Measurements from ENCODE around the gene AFAP1L2.
A peak's percentile ranks its signal among the peaks of the same experiment; 100 is the strongest.
"Not testable (repeated sequence)": the region's sequence is repeated elsewhere in the genome, so short reads cannot be mapped to it uniquely, and the experiment has no call there.

Gene AFAP1L2

DNA sequence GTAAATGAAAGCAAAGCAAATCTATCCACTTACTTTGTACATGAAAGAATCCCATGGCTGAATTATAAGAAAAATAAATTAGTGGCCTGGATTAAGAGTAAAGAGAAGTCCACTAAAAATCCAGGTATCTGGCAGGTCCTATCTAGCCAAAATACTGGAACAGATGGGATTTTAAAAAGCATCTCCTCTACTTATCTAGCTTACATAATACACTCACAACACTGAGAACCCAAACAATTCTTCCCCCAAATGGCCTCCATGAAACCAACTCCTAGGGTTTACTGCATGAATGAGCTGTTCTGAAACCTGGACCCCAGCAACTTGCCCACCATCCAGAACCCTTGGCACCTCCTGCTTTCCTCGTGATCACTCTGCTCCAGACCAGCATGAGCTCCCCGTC, 61.3 kb downstream of the AFAP1L2 start:
- DNase-seq (ENCODE audit: low read depth in 2 of 3, low spot score in 1 of 3) = no peak

DNA sequence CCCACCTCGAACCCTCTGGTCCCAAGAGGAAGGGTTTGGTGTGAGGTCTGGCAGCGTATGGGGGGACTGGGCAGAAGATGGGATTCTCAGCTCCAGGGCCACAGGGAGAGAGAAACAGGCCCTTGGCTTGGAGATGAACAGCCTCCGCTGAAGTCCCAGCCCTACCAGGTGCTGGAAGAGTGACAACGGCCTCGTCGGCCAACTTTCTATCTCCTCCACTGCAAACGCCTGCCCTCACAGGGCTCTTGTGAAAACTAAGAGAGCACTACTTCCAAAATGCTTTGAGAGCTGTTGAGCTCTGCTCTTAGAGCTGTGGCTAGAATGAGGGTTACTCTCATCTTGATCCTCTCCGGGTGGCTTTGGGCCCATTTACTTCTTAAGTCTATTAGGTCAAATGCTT, 63.5 kb downstream of the AFAP1L2 start:
- DNase-seq (ENCODE audit: low read depth in 2 of 3, low spot score in 1 of 3) = no peak

DNA sequence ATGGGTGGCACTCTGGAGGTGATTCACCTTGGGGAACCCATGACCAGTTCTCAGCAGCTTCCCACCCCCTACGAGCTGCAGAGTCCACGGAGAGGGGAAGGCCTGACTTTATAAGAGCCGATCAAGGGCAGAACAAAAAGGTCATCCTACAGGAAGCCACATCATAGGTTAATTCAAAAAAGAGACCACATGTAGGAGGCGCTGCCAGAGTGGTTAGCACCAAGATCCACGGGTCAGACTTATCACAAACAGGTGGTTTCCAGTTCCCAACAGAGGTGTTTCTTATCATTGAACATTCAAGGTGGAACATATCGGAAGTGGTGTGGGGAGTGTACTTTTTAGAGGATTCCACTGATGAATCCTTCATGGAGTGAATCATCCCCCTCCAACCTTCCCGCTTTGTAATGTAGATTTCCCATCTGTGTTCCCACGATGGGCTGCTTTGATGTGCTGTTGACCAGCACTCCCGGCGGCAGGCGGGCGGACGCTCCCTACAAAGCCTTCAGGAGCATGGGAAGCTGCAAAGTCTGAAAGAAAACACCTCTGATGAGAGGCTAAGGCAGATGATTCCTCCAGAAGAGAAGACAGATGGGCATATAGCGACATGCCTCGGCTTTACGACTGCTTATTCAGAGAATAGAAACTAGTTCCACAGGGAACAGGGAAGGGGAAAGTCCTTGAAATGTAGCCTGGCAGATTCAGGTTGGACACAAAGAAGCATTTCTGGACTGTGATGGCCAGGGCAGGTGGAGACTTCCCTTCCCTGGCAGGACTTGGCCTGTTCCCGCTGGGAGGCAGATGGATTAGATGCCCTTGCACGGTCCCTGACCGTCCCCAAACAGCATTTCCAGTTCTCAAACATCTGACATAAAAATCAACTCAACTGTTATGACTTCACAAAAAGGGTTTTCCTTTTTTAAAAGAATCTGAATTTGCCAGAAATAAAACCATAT, 66.5 kb downstream of the AFAP1L2 start:
- peak in 1 of 3 donors; percentile 3 for DNase-seq (ENCODE audit: low read depth in 2 of 3, low spot score in 1 of 3)

DNA sequence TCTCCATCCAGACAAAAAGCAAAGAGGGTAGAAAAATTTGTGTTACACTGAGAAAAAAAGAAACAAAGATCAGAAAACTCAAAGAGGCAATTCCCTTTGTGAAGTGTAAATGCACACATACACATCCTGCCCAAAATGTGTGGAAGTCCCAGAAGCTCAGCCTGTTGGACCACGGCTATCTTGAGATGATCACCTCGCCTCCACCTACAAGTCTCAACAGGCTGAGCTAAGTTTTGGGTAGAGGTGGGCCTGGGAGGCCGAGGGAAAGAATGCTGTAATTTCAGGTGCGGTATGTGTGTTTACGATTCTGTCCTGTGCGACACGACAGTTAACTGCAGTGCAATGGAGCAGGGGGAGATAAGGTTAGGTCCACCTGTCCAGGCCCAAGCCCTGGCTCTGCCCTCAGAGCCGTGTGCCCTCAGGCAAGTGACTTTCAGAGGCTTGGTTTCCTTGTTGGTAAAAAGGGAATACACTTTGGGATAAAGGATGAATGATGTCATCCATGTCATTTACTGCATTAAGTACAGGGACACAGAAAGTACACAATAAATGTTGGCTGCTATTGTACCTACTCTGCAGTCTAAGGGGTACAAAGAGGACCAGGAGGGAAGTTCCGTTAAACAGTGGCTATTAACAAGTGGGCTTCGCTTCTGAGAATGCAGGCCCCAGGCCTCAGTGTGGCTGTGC, 67.3 kb downstream of the AFAP1L2 start:
- DNase-seq (ENCODE audit: low read depth in 2 of 3, low spot score in 1 of 3) = no peak

DNA sequence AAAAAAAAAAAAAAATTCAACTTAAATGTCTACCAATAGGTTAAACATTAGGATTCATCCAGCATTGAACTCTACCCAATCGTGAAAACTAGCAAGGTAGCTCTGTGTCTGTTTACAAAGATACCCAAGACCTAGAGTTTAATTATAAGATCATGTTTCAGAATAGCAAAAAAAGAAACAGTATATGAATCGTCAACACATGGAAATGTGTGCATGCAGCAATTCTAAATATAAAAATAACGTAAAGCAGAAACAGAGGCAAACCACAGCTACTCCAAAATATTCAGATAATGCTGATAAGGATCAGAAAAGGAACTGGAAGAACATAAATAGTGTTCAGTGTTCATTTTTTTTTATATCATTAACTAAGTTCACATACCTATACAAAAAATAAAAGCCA, 68.7 kb downstream of the AFAP1L2 start:
- no peak for DNase-seq (ENCODE audit: low read depth in 2 of 3, low spot score in 1 of 3)

DNA sequence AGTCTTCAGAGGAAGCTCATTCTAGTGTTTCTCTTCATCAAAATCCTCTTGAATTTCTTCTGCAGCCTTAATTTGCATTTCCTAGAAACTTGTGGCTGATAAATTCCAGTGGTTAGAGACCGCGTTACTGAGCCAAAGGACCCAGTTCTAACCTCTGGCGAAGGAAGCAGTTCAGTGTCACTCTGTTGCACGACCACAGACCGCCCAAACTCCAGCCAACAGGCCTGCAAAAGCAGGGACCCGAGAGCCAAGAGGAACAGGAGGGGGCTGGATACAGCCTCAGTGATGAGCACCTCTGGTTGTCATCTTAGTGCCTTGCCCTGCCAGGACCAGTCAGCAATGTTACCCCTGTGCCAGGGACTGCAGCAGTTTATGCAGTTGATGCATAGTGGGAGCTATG, 70.0 kb downstream of the AFAP1L2 start:
- DNase-seq (ENCODE audit: low read depth in 2 of 3, low spot score in 1 of 3) = no peak

DNA sequence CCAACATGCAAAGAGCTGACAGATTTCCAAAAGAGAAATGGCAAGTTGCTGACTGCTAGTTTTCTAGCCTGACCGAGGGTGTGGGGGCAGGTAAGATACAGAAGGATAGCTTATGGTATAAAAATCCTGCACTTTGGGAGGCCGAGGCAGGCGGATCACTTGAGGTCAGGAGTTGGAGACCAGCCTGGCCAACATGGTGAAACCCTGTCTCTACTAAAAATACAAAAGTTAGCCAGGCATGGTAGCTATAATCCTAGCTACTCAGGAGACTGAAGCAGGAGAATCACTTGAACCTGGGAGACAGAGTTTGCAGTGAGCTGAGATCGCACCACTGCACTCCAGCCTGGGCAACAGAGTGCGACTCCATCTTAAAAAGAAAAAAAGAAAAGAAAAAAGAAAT, 70.9 kb downstream of the AFAP1L2 start:
- DNase-seq (ENCODE audit: low read depth in 2 of 3, low spot score in 1 of 3) = not testable (repeated sequence)

DNA sequence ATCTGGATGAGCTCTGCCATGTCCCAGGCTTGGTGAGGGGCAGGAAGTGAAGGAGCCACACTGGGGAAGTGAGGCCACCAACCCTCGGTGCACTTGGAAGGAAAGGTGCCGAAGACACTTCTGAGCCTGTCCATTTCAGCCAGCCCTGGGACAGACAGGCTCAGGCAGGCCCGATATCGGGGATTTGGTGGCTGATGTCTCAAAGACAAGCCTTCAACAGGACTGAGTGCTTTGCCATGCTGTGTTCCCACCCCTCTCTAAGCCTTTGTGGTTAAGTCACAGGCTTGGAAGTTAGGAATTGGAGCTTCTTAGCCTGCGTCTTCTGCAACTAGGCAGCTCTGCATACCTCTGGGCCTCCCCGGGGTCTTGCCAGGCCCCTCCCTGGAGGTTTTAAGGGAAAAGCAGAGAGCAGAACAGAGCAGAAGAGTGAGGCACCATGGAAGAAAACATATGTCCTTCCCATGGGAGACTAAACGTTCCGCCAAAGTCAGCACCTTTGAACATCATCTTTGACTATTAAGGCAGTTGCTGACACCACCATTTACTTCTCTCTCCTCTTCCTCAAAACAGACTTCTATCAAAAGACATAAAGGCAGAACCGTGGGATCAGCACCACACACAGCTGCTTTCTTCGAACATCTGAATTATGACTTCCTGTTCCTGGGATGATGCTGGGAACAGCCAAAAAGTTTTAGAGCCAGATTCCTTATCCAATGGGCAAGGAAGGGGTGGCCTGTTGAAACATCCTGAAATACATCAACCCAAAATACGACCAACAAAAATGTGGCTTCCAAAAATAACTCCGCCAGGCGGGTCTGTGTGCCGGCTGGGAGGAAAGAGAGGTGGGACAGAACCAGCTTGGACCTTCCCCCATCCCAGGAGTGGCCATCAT, 71.8 kb downstream of the AFAP1L2 start:
- no peak for DNase-seq (ENCODE audit: low read depth in 2 of 3, low spot score in 1 of 3)

DNA sequence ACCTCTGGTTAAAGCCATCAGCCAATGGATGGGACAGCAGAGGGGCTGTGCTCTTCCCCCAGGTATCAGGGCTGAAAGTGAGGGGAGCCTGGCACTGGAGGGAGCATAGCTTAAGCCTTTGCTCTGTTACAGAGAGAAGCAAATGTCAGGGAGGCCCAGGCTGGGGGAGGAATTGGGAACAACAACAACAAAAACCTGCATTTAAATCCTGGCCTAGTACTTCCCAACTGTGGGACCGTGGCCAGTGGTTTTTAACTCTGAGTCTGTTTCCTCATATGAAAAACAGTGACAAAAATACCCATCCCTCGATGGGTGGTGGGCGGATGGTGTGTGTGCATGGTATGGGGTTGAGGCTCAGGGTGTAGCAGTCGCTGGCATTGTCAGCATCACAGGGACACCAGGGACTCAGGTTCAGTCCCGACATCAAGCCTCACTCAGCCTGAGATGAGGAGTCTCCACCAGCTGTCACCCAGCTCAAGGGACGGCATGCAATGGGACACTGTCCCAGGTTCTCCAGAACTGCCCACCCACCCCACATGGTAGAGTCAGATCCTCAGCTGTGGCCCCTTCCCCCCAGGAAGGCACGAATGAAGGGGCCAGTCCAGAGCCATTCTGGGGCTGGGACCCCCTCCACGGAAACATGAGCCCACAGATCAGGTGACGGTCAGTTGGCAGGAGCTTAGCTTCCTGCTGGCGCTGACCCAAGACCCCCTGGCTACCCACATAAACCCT, 74.5 kb downstream of the AFAP1L2 start:
- no peak for DNase-seq (ENCODE audit: low read depth in 2 of 3, low spot score in 1 of 3)

DNA sequence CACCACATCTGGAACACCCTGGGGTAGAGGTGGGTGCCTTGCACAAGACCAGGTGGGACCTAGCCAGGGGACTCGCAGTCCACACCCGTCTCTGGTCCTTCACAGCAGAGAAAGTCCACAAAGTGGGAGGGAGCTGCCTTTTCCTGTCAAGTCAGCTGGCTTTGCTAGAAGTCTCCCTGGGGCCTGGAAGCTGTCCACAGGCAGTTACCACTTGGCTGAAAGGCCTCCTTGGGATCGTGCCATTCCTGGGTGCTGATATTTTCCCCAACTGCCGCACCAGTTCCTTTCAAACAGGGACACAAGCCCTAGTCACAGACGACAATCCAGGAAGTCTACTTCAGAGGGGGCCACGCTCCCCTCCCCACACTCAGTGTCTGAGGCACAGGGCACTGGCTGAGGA, 75.4 kb downstream of the AFAP1L2 start:
- DNase-seq (ENCODE audit: low read depth in 2 of 3, low spot score in 1 of 3) = no peak

DNA sequence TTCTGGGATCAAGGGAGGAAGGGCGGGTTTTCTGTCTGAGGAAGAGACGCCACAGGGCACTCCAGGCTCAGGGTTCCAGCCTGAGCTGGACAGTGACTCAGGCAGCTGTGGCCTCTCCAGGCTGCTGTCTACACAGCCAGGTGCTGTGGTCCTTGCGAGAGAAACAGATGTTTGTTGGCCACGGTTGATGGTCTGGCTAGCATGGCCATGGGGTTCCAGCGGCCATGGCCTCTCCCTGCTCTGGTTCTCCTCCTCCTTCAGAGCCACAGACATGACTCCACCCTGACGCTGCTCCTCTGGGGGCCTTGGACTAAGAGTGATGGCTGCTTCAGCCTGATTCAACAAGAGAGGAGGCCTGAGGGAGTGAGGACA, 75.9 kb downstream of the AFAP1L2 start:
- no peak for DNase-seq (ENCODE audit: low read depth in 2 of 3, low spot score in 1 of 3)

DNA sequence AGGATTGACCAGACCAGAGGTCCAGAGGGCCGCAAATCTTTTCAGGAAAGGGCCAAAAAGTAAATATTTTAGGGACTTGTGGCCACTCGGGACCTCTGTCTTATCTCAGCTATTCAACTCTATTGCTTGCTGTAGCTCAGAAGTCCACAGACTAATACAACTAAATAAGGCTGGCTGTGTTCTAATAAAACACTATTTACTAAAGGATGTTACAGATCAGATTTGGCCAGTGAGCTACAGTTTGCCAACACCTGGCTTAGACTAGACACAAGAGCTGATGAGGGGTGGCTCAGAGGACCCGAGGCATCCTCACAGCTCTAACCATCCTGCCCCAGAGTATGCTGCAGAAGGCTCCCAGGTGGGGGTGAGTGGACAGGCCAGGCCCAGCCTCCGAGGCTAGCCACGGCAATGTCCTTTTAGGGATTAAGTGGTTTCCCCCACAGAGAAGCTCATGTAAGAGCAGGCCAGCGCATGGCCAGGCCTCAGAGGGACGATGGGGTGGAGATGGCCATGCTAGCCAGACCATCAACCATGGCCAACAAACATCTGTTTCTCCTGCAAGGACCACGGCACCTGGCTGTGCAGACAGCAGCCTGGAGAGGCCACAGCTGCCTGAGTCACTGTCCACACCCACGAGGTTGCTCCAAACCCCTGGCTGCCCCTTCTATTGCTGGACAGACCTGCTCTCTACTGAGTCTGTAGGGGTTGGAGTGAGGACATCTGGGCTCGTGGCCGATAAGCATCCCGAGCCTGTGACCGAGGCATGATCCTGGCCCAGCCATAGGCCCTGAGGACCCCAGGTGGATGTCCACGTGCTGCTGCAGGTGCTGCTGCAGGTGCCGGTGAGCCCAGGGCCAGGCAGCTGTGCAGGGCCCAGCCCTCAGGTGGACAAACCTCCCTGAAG, 76.5 kb downstream of the AFAP1L2 start:
- DNase-seq (ENCODE audit: low read depth in 2 of 3, low spot score in 1 of 3) = no peak

DNA sequence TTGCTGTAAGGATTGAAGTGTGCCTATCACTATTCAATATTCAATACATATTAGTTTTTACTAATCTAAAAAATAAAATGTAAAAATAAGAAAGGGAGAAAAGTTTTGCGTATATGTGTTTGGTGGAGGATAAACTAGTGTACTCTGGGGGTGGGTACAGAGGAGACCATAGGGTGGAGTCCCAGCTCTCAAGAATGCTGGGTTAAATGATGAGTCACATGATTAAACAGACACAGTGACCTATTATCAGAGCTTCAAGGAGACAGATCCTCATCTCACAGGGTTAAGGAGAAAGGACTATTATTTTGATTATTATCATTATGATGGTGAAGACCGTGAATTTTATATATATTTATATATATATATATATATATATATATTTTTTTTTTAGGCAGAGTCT, 77.5 kb downstream of the AFAP1L2 start:
- no peak for DNase-seq (ENCODE audit: low read depth in 2 of 3, low spot score in 1 of 3)

DNA sequence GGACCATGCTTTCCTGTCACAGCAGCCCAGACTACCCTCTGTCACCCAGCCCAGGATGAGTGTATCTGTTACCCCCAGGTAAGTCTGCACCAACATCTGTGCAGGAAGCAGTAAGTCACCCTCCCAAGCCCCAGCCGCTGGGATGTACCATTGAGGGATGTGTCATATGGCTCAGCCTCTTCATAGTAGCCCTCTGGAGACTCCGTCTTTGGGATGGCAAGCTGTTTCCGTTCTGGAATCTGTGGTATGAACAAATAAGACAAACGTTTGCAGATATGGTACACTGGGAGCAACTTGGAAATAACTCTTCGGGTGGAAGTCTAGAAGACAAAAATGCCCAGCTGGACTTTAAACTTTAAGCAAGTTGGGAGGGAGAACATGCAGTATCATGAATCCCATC, 81.3 kb downstream of the AFAP1L2 start:
- no peak for DNase-seq (ENCODE audit: low read depth in 2 of 3, low spot score in 1 of 3)

DNA sequence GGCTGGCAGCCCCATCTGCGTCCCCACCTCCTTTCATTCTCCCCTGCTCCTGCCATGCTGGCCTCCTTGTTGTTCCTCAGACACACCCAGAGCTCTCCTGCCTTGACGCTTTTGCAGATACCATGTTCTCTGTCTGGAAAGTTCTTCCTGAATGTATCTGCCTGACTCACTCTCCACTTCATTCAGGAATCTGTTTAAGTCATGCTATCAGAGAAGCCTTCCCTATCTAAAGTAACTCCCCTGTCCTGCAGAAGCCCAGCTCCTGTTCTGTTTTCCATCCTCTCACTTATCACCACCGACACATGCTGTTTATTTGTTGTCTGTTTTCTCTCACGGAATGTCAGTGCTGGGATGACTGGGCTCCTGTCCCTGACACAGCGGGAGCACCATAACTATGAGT, 82.0 kb downstream of the AFAP1L2 start:
- no peak for DNase-seq (ENCODE audit: low read depth in 2 of 3, low spot score in 1 of 3)

DNA sequence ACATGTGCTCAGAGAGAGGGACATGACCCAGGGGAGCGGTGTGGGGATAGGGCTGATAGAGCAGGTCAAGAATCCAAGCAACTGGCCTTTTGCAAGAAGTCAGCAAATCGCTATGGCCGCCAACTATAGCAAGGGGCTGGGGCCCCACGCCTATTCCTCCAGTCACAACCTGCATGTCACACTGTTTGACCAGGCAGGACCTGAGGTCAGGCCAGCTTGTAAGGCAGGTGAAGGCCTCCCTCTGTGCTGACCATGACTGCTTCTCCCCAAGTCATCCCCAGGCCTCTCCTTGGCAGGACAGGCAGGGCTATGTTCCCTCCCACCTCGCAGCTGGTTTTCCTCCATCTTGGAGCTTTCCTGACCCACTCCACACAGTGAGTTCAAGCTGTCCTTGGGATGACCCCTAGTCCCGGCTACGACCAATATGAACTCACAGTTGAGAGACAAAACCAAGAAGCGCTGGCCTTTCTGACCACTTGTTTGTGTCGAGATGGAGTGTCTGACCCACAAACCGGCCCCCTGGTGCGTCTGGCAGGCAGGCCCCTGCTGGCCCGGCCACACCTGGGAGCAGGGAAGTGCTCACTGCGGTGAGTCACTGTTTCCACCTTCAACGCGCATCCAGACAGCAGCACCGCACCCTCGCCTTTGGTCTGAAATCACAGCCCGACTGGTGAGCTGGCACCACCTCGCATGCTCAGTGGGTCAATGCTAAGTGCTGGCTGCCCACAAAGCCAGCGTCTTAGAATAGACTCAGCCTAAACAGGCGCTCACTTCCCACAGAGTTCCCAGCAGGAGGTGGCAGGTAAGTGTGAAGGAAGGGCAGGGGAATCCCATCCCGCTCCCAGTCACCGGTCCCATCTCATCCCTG, 83.8 kb downstream of the AFAP1L2 start:
- DNase-seq (ENCODE audit: low read depth in 2 of 3, low spot score in 1 of 3) = no peak

DNA sequence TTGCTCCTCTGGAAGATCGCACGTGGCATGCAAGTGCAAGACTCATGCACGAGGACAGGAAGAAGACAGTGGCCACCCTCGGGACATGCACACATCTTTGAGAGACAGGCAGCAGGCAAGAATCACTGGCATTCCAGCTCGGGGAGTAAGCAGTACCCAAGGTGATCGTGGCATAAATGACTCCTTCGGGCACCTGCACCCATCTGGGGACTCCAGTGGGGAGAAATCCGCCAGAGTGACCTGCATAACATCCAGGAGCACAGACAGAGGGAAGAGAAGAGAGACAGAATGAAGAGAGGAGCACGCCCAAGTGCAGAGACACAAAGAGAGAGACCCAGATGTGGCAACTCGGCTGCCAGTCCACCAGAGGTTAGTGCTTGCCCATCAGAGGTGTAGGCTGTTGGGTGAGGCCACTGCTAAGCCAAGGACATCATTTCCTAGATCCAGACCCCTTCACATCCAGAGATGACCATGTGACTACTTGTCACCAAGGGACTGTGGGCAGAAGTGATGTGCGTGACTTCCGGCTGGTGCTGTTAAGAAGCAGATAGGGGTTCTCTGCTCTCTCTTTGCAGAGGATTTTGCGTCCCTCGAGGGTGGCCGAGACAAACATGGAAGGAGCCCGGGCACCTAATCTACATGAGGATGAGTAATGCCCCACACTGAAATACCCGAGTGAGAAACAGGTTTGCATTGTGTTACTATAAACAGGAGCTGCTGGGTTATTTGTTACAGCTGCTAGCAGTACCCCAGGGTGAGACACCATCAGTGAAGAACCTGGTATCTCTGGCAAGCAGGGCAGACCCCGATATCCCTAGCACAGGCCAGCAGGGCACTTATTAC, 84.7 kb downstream of the AFAP1L2 start:
- DNase-seq (ENCODE audit: low read depth in 2 of 3, low spot score in 1 of 3) = no peak

DNA sequence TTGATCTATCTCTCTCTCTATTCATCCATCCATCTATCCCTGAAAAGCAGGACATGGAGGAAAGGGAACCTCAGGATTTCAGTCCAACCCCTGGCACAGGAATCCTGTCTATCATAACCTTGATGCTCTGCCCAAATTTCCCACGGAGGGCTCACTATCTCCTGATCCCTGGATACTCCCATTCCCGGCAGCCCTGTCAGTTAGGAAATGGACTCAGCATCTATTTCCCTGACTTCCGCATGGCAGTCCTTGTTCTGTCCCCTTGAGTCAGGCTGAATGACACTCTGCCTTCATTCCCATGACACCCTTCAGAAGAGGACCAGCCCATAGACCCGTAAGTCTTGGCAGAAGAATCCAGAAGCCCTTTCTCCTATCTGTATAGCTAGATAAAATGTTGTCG, 87.6 kb downstream of the AFAP1L2 start:
- no peak for DNase-seq (ENCODE audit: low read depth in 2 of 3, low spot score in 1 of 3)

Data from stimulated activated CD4-positive, alpha-beta T cell treated with anti-CD3 and anti-CD28 coated beads, Interleukin-12 subunit alpha, Interleukin-12 subunit beta, amount 100 ng/mL, for 48 hours (primary cell).